ENCODE results near the gene ENHO.

- TF ChIP-seq CTCF (conservative IDR thresholded peaks at IDR 0.05 in 1 of 2, IDR thresholded peaks at IDR 0.05 in 1 of 2; ENCODE audit: low read depth in 1 of 2, low read length in 2 of 2) (no peak), EZH2 (IDR thresholded peaks at IDR 0.05; ENCODE audit: low read length, missing control alignments) (no peak)
These were observed 36.2 kb downstream of the ENHO start for GRCh38 chr9:34486572-34486971.
